Fibroblast of lung (primary cell): ENCODE measurements around the gene GARIN5A. TPM values are rescaled to one million over a fixed set of nuclear protein-coding genes. Genes with fewer than 3 reads are reported as not detected.

Experiments used
- DNase-seq, 2 donors: peaks; one replicate each; pipeline versions ENCODE4 v3.0.0 to v3.0.0-alpha.2; 2010; ENCODE audit warnings: low read depth in 2 of 2
- H2AFZ ChIP-seq: 2 replicates; pipeline ENCODE4 v1.5.1; 2012; ENCODE audit warnings: low read length, control low read depth, inconsistent platforms
- H3K27ac ChIP-seq: 2 replicates; pipeline ENCODE4 v1.5.1; 2011; ENCODE audit warnings: low read length, control low read depth; ENCODE audit not compliant: insufficient read depth
- H3K27me3 ChIP-seq: 2 replicates; pipeline ENCODE4 v1.5.1; 2011; ENCODE audit warnings: mild to moderate bottlenecking, low read length; ENCODE audit not compliant: control insufficient read depth, insufficient read depth
- H3K36me3 ChIP-seq: 2 replicates; pipeline ENCODE4 v1.5.1; 2011; ENCODE audit warnings: low read length; ENCODE audit not compliant: control insufficient read depth, insufficient read depth
- H3K4me1 ChIP-seq: 2 replicates; pipeline ENCODE4 v1.5.1; 2011; ENCODE audit warnings: low read length; ENCODE audit not compliant: control insufficient read depth, insufficient read depth; ENCODE audit errors: extremely low read depth
- H3K4me2 ChIP-seq: 2 replicates; pipeline ENCODE4 v1.5.1; 2011; ENCODE audit warnings: low read length, control low read depth; ENCODE audit not compliant: insufficient read depth; ENCODE audit errors: extremely low read depth
- H3K4me3 ChIP-seq, 4 experiments: fragments of 200-600 bp in 1 of 4; sonication (generic) in 1 of 4; replicated peaks in 1 of 4; 2 replicates each; pipeline ENCODE4 v1.5.1; 2011 to 2016; ENCODE audit warnings: low read length in 4 of 4, low read depth in 3 of 4, mild to moderate bottlenecking in 3 of 4, control low read depth in 2 of 4, inconsistent platforms in 1 of 4, mixed read lengths in 1 of 4; ENCODE audit not compliant: insufficient read depth in 1 of 4; ENCODE audit errors: control extremely low read depth in 1 of 4
- H3K79me2 ChIP-seq: 2 replicates; pipeline ENCODE4 v1.5.1; 2012; ENCODE audit warnings: mild to moderate bottlenecking, low read length, inconsistent platforms; ENCODE audit not compliant: control insufficient read depth, insufficient read depth
- H3K9ac ChIP-seq: 2 replicates; pipeline ENCODE4 v1.5.1; 2011; ENCODE audit warnings: mild to moderate bottlenecking, low read length, control low read depth; ENCODE audit not compliant: insufficient read depth
- H3K9me3 ChIP-seq: 2 replicates; pipeline ENCODE4 v1.5.1; 2012; ENCODE audit warnings: low read depth, low read length; ENCODE audit not compliant: control insufficient read depth, insufficient read depth
- H4K20me1 ChIP-seq: 2 replicates; pipeline ENCODE4 v1.5.1; 2011; ENCODE audit warnings: low read length; ENCODE audit not compliant: control insufficient read depth, insufficient read depth; ENCODE audit errors: extremely low read depth
- EZH2 ChIP-seq: IDR thresholded peaks from 2 replicates; pipeline ENCODE4 v1.5.1; 2012; ENCODE audit warnings: low read length, control low read depth, mild to moderate bottlenecking; ENCODE audit errors: missing control alignments
- polyA plus RNA-seq, 2 donors: library from polyadenylated mRNA; depleted of rRNA in 1 of 2; stranded (reverse) in 1 of 2; unstranded in 1 of 2; fragments of >200 nt; gene quantifications; 2 replicates each; pipeline ENCODE4 v1.2.1, GENCODE V29; 2011 to 2012; ENCODE audit warnings: missing spikeins in 1 of 2
- total RNA-seq: library from RNA; depleted of rRNA; stranded (reverse); fragments of >200 nt; gene quantifications from 2 replicates; pipeline ENCODE4 v1.2.1, GENCODE V29; 2014
- TF ChIP-seq, protein P1 (sequence below), 2 donors: IDR thresholded peaks in 1 of 2; conservative IDR thresholded peaks in 1 of 2; 1 replicate in 1 of 2; 2 replicates in 1 of 2; pipeline ENCODE4 v1.5.1; 2011 to 2012; ENCODE audit warnings: low read length in 2 of 2, control low read depth in 1 of 2, inconsistent platforms in 1 of 2, low read depth in 1 of 2, mild to moderate bottlenecking in 1 of 2

GARIN5A gene
- total and polyA plus RNA-seq, 2 donors (not counting 1 experiment from before 2014, with no cell fraction given): 0.11 to 0.66 TPM

GRCh38 chr19:50461066-50461875, 15.4 kb downstream of the GARIN5A start:
- peaks cover 9% of the 10 kb centered on the region for H3K27me3 ChIP-seq
- no peak overlapping the region for H2AFZ ChIP-seq
- TF ChIP-seq EZH2: no peak
- TF ChIP-seq, protein P1, sequence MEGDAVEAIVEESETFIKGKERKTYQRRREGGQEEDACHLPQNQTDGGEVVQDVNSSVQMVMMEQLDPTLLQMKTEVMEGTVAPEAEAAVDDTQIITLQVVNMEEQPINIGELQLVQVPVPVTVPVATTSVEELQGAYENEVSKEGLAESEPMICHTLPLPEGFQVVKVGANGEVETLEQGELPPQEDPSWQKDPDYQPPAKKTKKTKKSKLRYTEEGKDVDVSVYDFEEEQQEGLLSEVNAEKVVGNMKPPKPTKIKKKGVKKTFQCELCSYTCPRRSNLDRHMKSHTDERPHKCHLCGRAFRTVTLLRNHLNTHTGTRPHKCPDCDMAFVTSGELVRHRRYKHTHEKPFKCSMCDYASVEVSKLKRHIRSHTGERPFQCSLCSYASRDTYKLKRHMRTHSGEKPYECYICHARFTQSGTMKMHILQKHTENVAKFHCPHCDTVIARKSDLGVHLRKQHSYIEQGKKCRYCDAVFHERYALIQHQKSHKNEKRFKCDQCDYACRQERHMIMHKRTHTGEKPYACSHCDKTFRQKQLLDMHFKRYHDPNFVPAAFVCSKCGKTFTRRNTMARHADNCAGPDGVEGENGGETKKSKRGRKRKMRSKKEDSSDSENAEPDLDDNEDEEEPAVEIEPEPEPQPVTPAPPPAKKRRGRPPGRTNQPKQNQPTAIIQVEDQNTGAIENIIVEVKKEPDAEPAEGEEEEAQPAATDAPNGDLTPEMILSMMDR (conservative IDR thresholded peaks at IDR 0.05 in 1 of 2, IDR thresholded peaks at IDR 0.05 in 1 of 2; ENCODE audit: low read depth in 1 of 2, low read length in 2 of 2): peak; percentile 90 to 92

DNA sequence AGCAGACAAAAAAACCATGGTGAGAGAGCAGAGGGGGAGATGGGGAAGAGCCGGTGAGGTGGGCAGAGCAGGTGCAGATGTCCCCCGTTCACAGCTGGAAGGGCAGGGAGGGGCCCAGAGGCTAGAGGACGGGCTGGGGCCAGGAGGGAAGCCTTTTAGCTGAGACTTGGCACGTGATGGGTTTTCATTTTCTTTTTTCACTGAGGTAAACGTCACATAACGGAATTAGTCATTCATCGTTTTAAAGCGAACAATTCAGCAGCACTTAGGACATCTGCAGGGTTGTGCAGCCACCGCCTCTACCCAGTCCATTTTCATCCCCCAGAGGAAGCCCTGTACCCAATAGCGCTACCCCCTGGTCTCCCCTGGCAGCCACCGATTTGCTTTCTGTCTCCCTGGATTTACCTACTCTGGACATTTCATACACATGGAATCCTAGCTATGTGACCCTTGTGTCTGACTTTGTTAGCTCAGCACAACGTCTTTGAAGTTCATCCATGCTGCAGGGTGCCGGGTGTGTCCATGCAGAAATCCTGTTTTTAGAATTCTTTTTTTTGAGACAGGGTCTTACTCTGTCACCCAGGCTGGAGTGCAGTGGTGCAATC, 16.4 kb downstream of the GARIN5A start:
- Histone ChIP-seq H3K9ac (no peak overlapping the region), H3K27me3 (peaks cover 9% of the 10 kb centered on the region), H3K9me3 (no peaks in the 10 kb centered on the region), H3K27ac (no peak overlapping the region), H4K20me1 (no peaks in the 10 kb centered on the region), H3K4me1 (peaks cover 2% of the 10 kb centered on the region), H3K79me2 (no peaks in the 10 kb centered on the region), H2AFZ (no peak overlapping the region), H3K4me3 (no peak overlapping the region), H3K36me3 (no peaks in the 10 kb centered on the region), H3K4me2 (peak overlapping the region; percentile 56)
- peak; percentile 34 to 68 for DNase-seq
- no peak for TF ChIP-seq EZH2
- TF ChIP-seq, protein P1 (conservative IDR thresholded peaks at IDR 0.05 in 1 of 2, IDR thresholded peaks at IDR 0.05 in 1 of 2; ENCODE audit: low read depth in 1 of 2, low read length in 2 of 2): peak in 1 of 2 donors; percentile 8

More at GRCh38 chr19:50461066-50461875, 15.4 kb downstream of the GARIN5A start:
- H3K9ac ChIP-seq: no peak overlapping the region
- no peak overlapping the region for H3K4me2 ChIP-seq
- no peaks in the 10 kb centered on the region for H3K79me2 ChIP-seq
- no peaks in the 10 kb centered on the region for H3K36me3 ChIP-seq
- H4K20me1 ChIP-seq: no peaks in the 10 kb centered on the region
- DNase-seq: peak; percentile 49 to 67
- peaks cover 2% of the 10 kb centered on the region for H3K4me1 ChIP-seq
- no peak overlapping the region for H3K27ac ChIP-seq
- H3K9me3 ChIP-seq: no peaks in the 10 kb centered on the region
- H3K4me3 ChIP-seq: no peak overlapping the region

GRCh38 chr19:50459638-50460037, 17.0 kb downstream of the GARIN5A start:
- no peak for DNase-seq
- Histone ChIP-seq H3K9me3 (no peaks in the 10 kb centered on the region), H3K27me3 (peaks cover 9% of the 10 kb centered on the region), H3K9ac (no peak overlapping the region), H3K27ac (no peak overlapping the region), H3K79me2 (no peaks in the 10 kb centered on the region), H3K4me3 (no peak overlapping the region), H4K20me1 (no peaks in the 10 kb centered on the region), H3K4me1 (peaks cover 2% of the 10 kb centered on the region), H3K36me3 (no peaks in the 10 kb centered on the region), H2AFZ (no peak overlapping the region), H3K4me2 (no peak overlapping the region)
- TF ChIP-seq, protein P1 (conservative IDR thresholded peaks at IDR 0.05 in 1 of 2, IDR thresholded peaks at IDR 0.05 in 1 of 2; ENCODE audit: low read depth in 1 of 2, low read length in 2 of 2): no peak
- TF ChIP-seq EZH2: no peak
